A549 (cell line): ENCODE results near the gene NPB. TPM values are rescaled to one million over a fixed set of nuclear protein-coding genes. Genes with fewer than 3 reads are reported as not detected.
A peak's percentile ranks its signal among the peaks of the same experiment; 100 is the strongest.

Experiments
- ATAC-seq, 2 experiments: fragments of 200-7000 bp in 1 of 2; fragments of >200 bp in 1 of 2; cut with Nextera tagmentation in 1 of 2; cut with Tn5 transposase in 1 of 2; 3 replicates each; pipeline versions ENCODE4 v1.8.0 to v1.9.1; 2018 to 2020; ENCODE audit warnings: mild to moderate bottlenecking in 1 of 2, moderate library complexity in 1 of 2
- CTCF ChIA-PET: fragments of 300-600 bp; sonication (Branson Sonifier 250); formaldehyde crosslinking; extraction: SDS; loops from one replicate; lab custom pipeline; 2021; ENCODE audit warnings: antibody characterized with exemption, inconsistent platforms; lab: Yijun Ruan, JAX
- POLR2A ChIA-PET: fragments of 350-600 bp; formaldehyde crosslinking; extraction: SDS; loops from one replicate; lab custom pipeline; 2021; ENCODE audit warnings: antibody characterized with exemption, inconsistent platforms; lab: Yijun Ruan, JAX
- DNase-seq, 2 experiments: peaks; one replicate each; pipeline versions ENCODE4 v3.0.0 to v3.0.0-alpha.2; 2011 to 2016; ENCODE audit warnings: low read depth in 1 of 2, low spot score in 1 of 2
- FAIRE-seq: peaks from 2 replicates; lab custom pipeline; 2011; peaks lifted over from hg19 to GRCh38; lab: Jason Lieb, UNC
- H3K27ac ChIP-seq, 2 experiments: fragments of >200 bp; sonication (Bioruptor Twin); formaldehyde crosslinking; 3 replicates each; pipeline ENCODE4 v1.5.1; 2016 to 2017
- H3K4me1 ChIP-seq: fragments of >200 bp; sonication (Bioruptor Twin); formaldehyde crosslinking; 3 replicates; pipeline ENCODE4 v1.6.1; 2016
- H3K4me2 ChIP-seq: fragments of >200 bp; sonication (Bioruptor Twin); formaldehyde crosslinking; 3 replicates; pipeline ENCODE4 v1.6.1; 2016
- H3K4me3 ChIP-seq: fragments of >200 bp; sonication (Bioruptor Twin); formaldehyde crosslinking; 3 replicates; pipeline ENCODE4 v1.5.1; 2016
- H3K9me3 ChIP-seq: fragments of >200 bp; sonication (Bioruptor Twin); formaldehyde crosslinking; 3 replicates; pipeline ENCODE4 v1.6.1; 2016
- CBX2 ChIP-seq: fragments of 200-600 bp; sonication (generic); IDR thresholded peaks from 2 replicates; pipeline ENCODE4 v1.6.1; 2016; ENCODE audit warnings: low read depth, mild to moderate bottlenecking, borderline replicate concordance
- CBX8 ChIP-seq: fragments of 200-600 bp; sonication (generic); IDR thresholded peaks from 2 replicates; pipeline ENCODE4 v1.6.1; 2016
- CEBPB ChIP-seq, 2 experiments: fragments of >200 bp in 1 of 2; sonication (Bioruptor Twin) in 1 of 2; formaldehyde crosslinking in 1 of 2; IDR thresholded peaks; 2 replicates each; pipeline ENCODE4 v1.6.1; 2012 to 2016
- CHD4 ChIP-seq: fragments of 200-600 bp; sonication (generic); IDR thresholded peaks from 2 replicates; pipeline ENCODE4 v1.6.1; 2016; ENCODE audit warnings: antibody characterized with exemption, mild to moderate bottlenecking, borderline replicate concordance
- EHF ChIP-seq: fragments of 250-450 bp; sonication (Bioruptor Pico); IDR thresholded peaks from 2 replicates; pipeline ENCODE4 v1.5.0; 2020; ENCODE audit warnings: mild to moderate bottlenecking
- EHMT2 ChIP-seq: fragments of 200-600 bp; sonication (generic); IDR thresholded peaks from 2 replicates; pipeline ENCODE4 v1.6.1; 2016; ENCODE audit warnings: antibody characterized with exemption, low read depth, mild to moderate bottlenecking, moderate library complexity
- EP300 ChIP-seq, 2 experiments: fragments of >200 bp; sonication (Bioruptor Twin); formaldehyde crosslinking; IDR thresholded peaks; 2 replicates in 1 of 2; 3 replicates in 1 of 2; pipeline ENCODE4 v1.6.1; 2016 to 2017
- FOSL2 ChIP-seq, 2 experiments: fragments of 450-650 bp in 1 of 2; fragments of >200 bp in 1 of 2; sonication (Bioruptor Twin) in 1 of 2; formaldehyde crosslinking; IDR thresholded peaks; 2 replicates each; pipeline versions ENCODE4 v1.5.0 to v1.6.1; 2016 to 2020; ENCODE audit warnings: mild to moderate bottlenecking in 1 of 2, moderate library complexity in 1 of 2
- HOXB5 ChIP-seq: fragments of 250-450 bp; sonication (Bioruptor Pico); IDR thresholded peaks from 2 replicates; pipeline ENCODE4 v1.5.0; 2020; ENCODE audit warnings: mild to moderate bottlenecking, moderate library complexity
- JUN ChIP-seq, 2 experiments: fragments of >200 bp; sonication (Bioruptor Twin); formaldehyde crosslinking; IDR thresholded peaks; 2 replicates in 1 of 2; 3 replicates in 1 of 2; pipeline ENCODE4 v1.6.1; 2016 to 2017
- KDM1A ChIP-seq: fragments of 200-600 bp; sonication (generic); IDR thresholded peaks from 2 replicates; pipeline ENCODE4 v1.6.1; 2016; ENCODE audit warnings: low read depth, mild to moderate bottlenecking
- KDM5A ChIP-seq: fragments of 200-600 bp; sonication (generic); IDR thresholded peaks from 2 replicates; pipeline ENCODE4 v1.6.1; 2016; ENCODE audit warnings: antibody characterized with exemption, mild to moderate bottlenecking
- MYC ChIP-seq: IDR thresholded peaks from 2 replicates; pipeline ENCODE4 v1.6.1; 2012; ENCODE audit warnings: mild to moderate bottlenecking, inconsistent platforms, low read length, improper control_type of control experiment, borderline replicate concordance
- POLR2A ChIP-seq: IDR thresholded peaks from 2 replicates; pipeline ENCODE4 v1.6.1; 2012; ENCODE audit warnings: mild to moderate bottlenecking, low read length
- POLR2AphosphoS2 ChIP-seq: conservative IDR thresholded peaks from 2 replicates; pipeline ENCODE4 v1.6.1; 2012; ENCODE audit warnings: low read length, improper control_type of control experiment, inconsistent platforms
- SREBF2 ChIP-seq: fragments of 450-650 bp; IDR thresholded peaks from 2 replicates; pipeline ENCODE4 v1.6.1; 2014; ENCODE audit warnings: mild to moderate bottlenecking, moderate library complexity
- TP53 ChIP-seq: fragments of 250-450 bp; sonication (Bioruptor Pico); IDR thresholded peaks from 2 replicates; pipeline ENCODE4 v1.5.0; 2021; ENCODE audit warnings: mild to moderate bottlenecking, moderate library complexity
- ZC3H11A ChIP-seq: fragments of 450-650 bp; IDR thresholded peaks from 2 replicates; pipeline ENCODE4 v1.6.1; 2014; ENCODE audit warnings: antibody characterized with exemption, mild to moderate bottlenecking
- ZSCAN20 ChIP-seq: fragments of 250-450 bp; sonication (Bioruptor Pico); IDR thresholded peaks from 2 replicates; pipeline ENCODE4 v1.8.0; 2022; ENCODE audit warnings: mild to moderate bottlenecking, moderate library complexity
- WGBS: methylation state at CpG from one replicate; pipeline ENCODE4 v1.1.6; 2017; ENCODE audit errors: missing lambda C conversion rate; 5-methylcytosine and 5-hydroxymethylcytosine counted together
- polyA plus RNA-seq, 4 experiments: library from polyadenylated mRNA; depleted of rRNA in 3 of 4; stranded (reverse); fragments of >200 nt; fragmentation: RNase III in 1 of 4; extraction: RNeasy Plus Mini Kit Qiagen cat#74134 plus additional on column Dnase treatment in 1 of 4; gene quantifications; 2 replicates in 3 of 4; 3 replicates in 1 of 4; pipeline ENCODE4 v1.2.3, GENCODE V29; 2011 to 2017
- TF ChIP-seq, protein P1 (sequence below): IDR thresholded peaks from 2 replicates; pipeline ENCODE4 v1.6.1; 2012
- TF ChIP-seq, protein P2 (sequence below): IDR thresholded peaks from 2 replicates; pipeline ENCODE4 v1.6.1; 2012; ENCODE audit warnings: low read depth, borderline replicate concordance
- TF ChIP-seq, protein P3 (sequence below): fragments of 250-450 bp; sonication (Bioruptor Pico); IDR thresholded peaks from 2 replicates; pipeline ENCODE4 v1.5.0; 2021; ENCODE audit warnings: mild to moderate bottlenecking, moderate library complexity, borderline replicate concordance
- TF ChIP-seq, protein P4 (sequence below): fragments of 250-450 bp; sonication (Bioruptor Pico); IDR thresholded peaks from 2 replicates; pipeline ENCODE4 v1.5.0; 2020; ENCODE audit warnings: low read depth, mild to moderate bottlenecking, moderate library complexity

The NPB gene
- polyA plus RNA-seq, 2 of the 4 experiments (the other 2 are of a cell fraction), result 0.41 to 0.45 TPM

DNA sequence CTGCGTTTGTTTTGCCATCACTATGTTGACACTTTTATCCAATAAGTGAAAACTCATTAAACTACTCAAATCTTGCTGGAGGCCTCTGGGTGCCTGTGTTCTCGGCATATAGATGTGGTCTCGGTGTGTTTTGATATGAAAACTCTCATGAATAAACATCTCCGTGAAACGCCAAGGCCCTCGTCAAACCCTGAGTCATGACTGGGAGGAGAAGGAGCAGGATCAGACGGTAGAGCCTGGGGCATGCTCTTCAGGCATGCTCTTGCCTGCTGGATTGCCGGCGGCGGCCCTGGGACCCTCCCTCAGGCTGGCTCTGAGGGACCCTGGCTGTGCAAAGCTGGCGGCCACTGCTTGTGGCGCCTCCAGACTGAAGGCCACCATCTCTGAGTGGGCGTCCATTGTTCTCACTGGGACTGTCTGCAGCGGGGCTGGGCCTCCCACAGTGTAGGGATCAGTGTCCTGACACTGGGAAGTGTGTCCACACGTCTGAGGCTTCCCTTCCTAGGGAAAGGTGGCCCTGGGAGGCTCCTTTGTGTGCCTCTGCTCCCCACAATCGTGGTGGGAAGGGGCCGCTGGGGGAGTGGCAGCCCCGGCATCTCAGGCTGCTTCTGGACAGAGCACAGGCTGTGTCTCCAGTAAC is 1.7 kb upstream of the NPB start:
- 90% methylated on average over 18 of the region's 18 CpGs for WGBS
- FAIRE-seq (no peak), ATAC-seq (no peak), DNase-seq (no peak)
- peaks cover 34% of the 10 kb centered on the region for H3K4me1 ChIP-seq
- TF ChIP-seq CBX2, result no peak
- 0 out of 5 replicates have a peak, but pooled peaks of 1 of the 2 experiments have one; percentile 18 for TF ChIP-seq JUN (IDR thresholded peaks at IDR 0.05)
- no peak overlapping the region for H3K4me3 ChIP-seq
- ChIA-PET CTCF (interaction anchor here (0.7 to 1.0 kb wide), 2 partner anchors 10 to 31 kb away, joined by 3 to 4 read pairs; no protein-coding TSS in a partner anchor), POLR2A (no interaction called here)
- no peak overlapping the region for H3K4me2 ChIP-seq
- no peaks in the 10 kb centered on the region for H3K9me3 ChIP-seq
- H3K27ac ChIP-seq, result peak overlapping the region in 1 of 2 experiments; percentile 88; a peak in 1 of 6 replicates

DNA sequence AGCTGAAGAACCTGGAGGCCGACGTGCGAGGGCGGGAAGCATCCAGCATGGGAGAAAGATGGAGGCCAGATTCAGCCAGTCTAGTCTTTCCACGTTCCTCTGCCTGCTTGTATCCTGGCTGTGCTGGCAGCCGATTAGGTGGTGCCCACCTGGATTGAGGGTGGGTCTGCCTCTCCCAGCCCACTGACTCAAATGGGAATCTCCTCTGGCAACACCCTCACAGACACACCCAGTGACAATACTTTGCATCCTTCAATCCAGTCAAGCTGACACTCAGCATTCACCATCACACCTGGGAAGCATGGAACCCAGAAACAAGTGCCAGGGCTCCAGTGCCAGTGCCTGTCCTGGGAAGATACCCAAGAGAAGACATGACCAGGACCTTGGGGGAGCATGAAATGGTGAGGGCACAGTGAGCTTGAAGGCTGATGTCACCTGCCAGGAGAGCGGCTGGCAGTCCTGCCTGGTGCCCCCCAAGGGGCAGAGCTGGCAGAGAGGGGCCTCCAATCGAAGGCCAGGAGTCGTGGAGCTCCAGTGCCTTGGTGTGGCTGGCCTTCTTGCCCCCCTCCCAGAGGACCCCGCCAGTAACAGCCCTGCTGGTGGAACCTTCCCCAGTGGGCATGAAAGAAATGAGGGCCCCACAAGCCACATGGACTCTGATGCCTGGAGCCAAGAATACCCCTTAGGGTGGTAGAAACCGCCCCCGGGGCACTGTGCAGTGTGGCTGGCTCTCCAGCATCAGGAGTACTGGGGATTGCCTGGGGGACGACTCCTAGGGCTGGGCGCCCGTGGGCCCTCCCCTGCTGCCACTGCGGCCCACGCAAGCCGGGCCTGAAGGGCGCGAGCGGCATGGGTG is 643 bp upstream of the NPB start:
- WGBS, result 96% methylated on average over 21 of the region's 21 CpGs
- DNase-seq (no peak), FAIRE-seq (no peak), ATAC-seq (no peak)
- Histone ChIP-seq H3K4me2 (no peak overlapping the region), H3K4me3 (no peak overlapping the region), H3K27ac (no peak overlapping the region), H3K4me1 (peaks cover 34% of the 10 kb centered on the region), H3K9me3 (no peaks in the 10 kb centered on the region)
- ChIA-PET POLR2A (no interaction called here), CTCF (interaction anchor here (0.6 to 1.3 kb wide), 5 partner anchors 26 to 787 kb away, joined by 3 to 8 read pairs (median 4); partner anchors contain the start of gene MAFG)
- TF ChIP-seq, protein P1, sequence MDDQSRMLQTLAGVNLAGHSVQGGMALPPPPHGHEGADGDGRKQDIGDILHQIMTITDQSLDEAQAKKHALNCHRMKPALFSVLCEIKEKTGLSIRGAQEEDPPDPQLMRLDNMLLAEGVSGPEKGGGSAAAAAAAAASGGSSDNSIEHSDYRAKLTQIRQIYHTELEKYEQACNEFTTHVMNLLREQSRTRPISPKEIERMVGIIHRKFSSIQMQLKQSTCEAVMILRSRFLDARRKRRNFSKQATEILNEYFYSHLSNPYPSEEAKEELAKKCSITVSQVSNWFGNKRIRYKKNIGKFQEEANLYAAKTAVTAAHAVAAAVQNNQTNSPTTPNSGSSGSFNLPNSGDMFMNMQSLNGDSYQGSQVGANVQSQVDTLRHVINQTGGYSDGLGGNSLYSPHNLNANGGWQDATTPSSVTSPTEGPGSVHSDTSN, result peak; percentile 20; the same call in 1 of the 2 replicates
- TF ChIP-seq EP300 (IDR thresholded peaks at IDR 0.05), result no peak

DNA sequence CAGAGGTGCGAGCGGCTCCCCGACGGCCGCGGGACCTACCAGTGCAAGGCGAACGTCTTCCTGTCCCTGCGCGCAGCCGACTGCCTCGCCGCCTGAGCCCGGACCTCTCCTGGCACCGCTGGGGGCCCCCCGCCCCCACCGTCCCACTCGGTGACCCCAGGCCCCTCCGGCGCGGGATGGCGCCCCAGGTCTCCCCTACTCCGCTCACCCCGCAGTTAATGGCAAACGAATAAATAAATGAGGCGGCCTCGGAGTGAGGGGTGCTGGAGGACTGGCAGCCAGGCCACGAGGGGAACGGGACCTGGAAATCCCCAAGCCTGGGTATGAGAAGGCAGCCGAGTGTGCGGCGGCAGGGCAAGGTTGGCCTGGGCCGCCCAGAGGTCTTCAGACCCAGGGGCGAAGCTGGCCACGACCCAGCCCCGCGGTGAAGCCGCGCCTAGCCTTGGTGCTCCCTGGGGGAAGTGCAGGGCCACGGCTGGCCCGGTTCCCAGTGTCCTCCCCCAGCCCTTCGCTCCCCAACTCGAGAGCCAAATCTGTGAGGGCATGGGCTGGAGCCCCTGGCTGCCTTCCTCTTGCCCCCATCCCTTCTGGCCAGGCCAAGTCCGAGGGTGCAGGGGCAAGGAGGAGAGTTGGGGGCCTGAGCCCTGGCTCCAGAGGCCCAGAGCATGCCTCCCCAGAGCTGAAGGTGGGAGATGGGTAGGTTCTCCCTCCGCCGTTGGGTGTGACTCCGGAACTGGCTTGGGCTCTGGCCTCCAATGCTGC is 796 bp downstream of the NPB start:
- no peak for FAIRE-seq
- Histone ChIP-seq H3K27ac (no peak overlapping the region), H3K9me3 (no peaks in the 10 kb centered on the region), H3K4me2 (no peak overlapping the region), H3K4me3 (no peak overlapping the region), H3K4me1 (peaks cover 21% of the 10 kb centered on the region)
- no peak for DNase-seq
- ChIA-PET CTCF (interaction anchor here (1.0 to 1.6 kb wide), 5 partner anchors 9 to 168 kb away, joined by 3 to 6 read pairs (median 4); partner anchors contain the start of gene MAFG), POLR2A (no interaction called here)
- TF ChIP-seq TP53 (no peak), EHF (CRISPR knock-in tag) (no peak), POLR2A (no peak), KDM5A (no peak), FOSL2 (IDR thresholded peaks at IDR 0.05) (no peak), FOSL2 (CRISPR knock-in tag; IDR thresholded peaks at IDR 0.05) (no peak), HOXB5 (CRISPR knock-in tag) (no peak), ZC3H11A (no peak), CBX8 (no peak), CHD4 (no peak), SREBF2 (no peak)
- TF ChIP-seq, protein P2, sequence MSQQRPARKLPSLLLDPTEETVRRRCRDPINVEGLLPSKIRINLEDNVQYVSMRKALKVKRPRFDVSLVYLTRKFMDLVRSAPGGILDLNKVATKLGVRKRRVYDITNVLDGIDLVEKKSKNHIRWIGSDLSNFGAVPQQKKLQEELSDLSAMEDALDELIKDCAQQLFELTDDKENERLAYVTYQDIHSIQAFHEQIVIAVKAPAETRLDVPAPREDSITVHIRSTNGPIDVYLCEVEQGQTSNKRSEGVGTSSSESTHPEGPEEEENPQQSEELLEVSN, result no peak
- no peak for ATAC-seq
- 91% methylated on average over 40 of the region's 47 CpGs for WGBS

DNA sequence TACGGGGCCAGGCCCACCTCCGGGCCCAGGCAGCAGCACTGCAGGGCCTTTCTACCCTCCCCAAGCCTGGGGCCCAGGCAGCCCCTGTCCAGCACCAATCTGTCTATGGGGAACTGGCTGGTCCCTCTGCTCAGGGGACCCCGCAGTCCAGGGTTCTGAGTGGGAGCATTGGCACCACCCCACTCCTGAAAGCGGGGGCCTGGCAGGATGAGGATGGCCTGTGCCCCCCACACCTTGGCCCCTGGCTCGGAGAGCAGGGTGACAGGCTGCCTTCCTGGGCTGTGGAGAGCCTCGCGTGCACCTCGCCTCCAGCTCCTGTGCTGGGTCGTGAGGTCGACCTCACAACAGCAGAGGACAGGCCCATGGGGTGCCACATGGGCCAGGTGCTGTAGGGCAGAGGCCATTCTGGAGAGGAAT is 1.4 kb downstream of the NPB start:
- ATAC-seq (no peak), DNase-seq (no peak), FAIRE-seq (no peak)
- no peak overlapping the region for H3K27ac ChIP-seq
- H3K4me2 ChIP-seq, result no peak overlapping the region
- WGBS, result 82% methylated on average over 9 of the region's 10 CpGs
- H3K4me1 ChIP-seq, result peaks cover 15% of the 10 kb centered on the region
- H3K4me3 ChIP-seq, result no peak overlapping the region
- ChIA-PET POLR2A (no interaction called here), CTCF (interaction anchor here (1.1 to 1.6 kb wide), 3 partner anchors 10 to 14 kb away, joined by 3 to 6 read pairs (median 4); no protein-coding TSS in a partner anchor)
- H3K9me3 ChIP-seq, result no peaks in the 10 kb centered on the region
- TF ChIP-seq POLR2AphosphoS2 (no peak), FOSL2 (IDR thresholded peaks at IDR 0.05) (no peak), FOSL2 (CRISPR knock-in tag; IDR thresholded peaks at IDR 0.05) (no peak), MYC (no peak), ZSCAN20 (no peak), EHMT2 (no peak), KDM1A (no peak), SREBF2 (no peak), KDM5A (no peak), CEBPB (IDR thresholded peaks at IDR 0.05) (no peak)
- TF ChIP-seq, protein P3, sequence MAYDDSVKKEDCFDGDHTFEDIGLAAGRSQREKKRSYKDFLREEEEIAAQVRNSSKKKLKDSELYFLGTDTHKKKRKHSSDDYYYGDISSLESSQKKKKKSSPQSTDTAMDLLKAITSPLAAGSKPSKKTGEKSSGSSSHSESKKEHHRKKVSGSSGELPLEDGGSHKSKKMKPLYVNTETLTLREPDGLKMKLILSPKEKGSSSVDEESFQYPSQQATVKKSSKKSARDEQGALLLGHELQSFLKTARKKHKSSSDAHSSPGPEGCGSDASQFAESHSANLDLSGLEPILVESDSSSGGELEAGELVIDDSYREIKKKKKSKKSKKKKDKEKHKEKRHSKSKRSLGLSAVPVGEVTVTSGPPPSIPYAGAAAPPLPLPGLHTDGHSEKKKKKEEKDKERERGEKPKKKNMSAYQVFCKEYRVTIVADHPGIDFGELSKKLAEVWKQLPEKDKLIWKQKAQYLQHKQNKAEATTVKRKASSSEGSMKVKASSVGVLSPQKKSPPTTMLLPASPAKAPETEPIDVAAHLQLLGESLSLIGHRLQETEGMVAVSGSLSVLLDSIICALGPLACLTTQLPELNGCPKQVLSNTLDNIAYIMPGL (CRISPR knock-in tag), result no peak
- TF ChIP-seq, protein P4, sequence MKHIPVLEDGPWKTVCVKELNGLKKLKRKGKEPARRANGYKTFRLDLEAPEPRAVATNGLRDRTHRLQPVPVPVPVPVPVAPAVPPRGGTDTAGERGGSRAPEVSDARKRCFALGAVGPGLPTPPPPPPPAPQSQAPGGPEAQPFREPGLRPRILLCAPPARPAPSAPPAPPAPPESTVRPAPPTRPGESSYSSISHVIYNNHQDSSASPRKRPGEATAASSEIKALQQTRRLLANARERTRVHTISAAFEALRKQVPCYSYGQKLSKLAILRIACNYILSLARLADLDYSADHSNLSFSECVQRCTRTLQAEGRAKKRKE (CRISPR knock-in tag), result no peak
